Stimulated activated CD4-positive, alpha-beta T cell treated with anti-CD3 and anti-CD28 coated beads, Interleukin-12 subunit alpha, Interleukin-12 subunit beta, amount 100 ng/mL, for 4 hours (primary cell): ENCODE results near the gene FUOM.

Experiments used
- DNase-seq: peaks from one replicate; pipeline ENCODE4 v3.0.0-alpha.2; 2020

FUOM gene

DNA sequence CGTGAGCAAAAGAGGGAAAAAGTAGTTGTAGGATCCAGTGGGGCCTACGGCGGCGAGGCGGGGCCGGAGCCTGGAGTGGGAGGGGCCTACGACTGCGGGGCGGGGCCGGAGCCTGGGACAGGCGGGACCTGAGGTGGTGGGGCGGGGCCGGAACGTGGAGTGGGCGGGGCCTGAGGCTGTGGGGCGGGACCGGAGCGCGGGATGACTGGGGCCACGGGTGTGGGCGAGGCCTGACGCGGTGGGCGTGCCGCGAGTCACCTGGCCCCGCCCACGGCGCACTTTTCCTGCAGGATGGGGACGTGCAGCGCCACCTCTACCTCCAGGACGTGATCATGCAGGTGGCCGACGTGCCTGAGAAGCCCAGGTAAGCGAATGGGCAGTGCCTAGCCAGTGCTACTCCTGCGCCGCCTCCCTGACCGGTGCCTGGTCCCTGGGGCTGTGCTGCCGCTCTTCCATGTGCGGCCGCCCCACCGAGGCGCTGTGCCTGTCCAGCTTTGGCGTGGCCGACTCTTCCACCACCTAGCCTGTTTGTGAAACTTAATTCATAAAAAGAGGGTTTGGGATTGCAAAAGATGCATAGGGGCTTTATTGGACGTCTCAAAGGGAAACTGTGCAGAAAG, 48.6 kb downstream of the FUOM start:
- DNase-seq = peak; percentile 94

DNA sequence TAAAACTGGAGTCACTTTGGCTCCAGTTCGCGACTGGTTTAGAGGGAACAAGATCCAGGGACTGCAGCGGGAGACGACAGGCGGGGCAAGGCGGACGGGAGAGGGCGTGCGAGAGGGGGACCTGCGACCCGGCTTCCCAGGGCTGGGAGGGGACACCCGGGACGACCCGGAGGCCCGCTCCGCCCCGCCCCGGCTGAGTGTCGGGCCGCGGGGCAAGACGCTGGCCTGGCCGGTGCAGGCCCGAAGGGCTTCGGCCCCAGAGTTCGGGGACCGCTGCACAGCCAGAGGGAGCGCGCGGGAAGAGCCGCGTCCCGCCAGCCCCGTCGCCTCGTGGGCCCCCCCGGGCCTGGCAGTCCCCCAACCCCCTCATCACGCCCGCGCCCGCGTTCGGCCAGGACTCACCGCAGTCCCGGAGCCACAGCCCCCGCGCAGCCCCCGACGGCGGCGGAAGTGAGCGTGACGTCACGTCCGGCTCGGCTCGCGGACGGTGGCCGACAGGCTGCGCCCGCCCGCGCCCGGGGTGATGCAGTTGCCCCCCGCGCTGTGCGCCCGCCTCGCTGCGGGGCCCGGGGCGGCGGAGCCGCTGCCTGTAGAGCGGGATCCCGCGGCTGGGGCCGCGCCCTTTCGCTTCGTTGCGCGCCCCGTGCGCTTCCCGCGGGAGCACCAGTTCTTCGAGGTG, 49.3 kb downstream of the FUOM start, which contains the start of the genes TUBGCP2 and ZNF511:
Gene TUBGCP2 (minus strand): TSS at position 452 of the 679 bp plus-strand sequence. CDS start 5,931 bp downstream, outside the sequence.
Gene ZNF511 (plus strand): TSS at position 494 of the 679 bp plus-strand sequence. CDS start 30 bp downstream, at position 524.
- peak; percentile 90 for DNase-seq

DNA sequence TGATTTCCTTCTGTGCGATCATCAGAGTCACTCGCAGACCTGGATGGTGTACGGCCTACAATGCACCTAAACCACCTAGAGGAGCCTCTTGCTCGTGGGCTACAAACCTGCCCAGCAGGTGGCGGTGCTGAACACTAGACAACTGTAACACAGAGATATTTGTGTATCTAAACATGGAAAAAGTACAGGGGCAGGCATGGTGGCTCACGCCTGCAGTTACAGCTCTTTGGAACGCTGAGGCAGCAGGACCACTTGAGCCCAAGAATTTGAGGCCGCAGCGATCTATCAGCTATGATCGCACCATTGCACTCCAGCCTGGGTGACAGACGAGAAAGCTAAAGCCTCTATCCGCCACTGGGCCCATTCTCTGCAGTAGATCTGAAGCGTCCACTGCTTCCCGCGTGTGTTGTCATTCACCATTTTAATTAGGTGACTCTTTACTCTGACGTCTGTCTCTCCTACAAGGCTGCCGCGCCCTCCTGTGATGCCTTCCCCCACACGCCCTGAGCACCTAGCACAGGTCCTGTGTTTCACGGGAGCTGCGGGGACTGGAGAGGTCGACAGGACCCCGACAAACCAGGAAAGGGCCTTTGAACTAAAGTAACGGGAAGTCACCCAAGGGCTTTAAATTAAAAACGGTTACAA, 49.9 kb downstream of the FUOM start:
- DNase-seq = peak; percentile 82

DNA sequence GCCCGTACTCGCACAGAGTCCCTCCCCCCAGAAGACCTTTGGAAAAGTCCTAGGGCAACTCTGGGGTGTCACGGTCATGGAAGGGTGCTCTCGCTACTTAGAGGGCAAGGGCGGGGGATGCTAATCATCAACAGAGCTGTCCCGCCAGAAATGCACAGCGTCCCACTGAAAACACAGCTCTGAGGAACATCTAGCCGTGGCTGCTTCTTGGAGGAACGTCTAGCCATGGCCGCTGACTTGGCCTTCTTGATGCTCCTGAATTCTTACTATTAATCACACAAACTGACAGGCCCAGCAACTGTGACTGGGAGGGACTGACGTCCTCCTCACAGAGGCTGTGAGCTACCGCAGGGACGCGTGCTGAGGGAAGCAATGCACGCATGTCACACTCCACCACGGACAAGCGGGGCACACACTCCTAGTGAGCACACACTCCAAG, 50.9 kb downstream of the FUOM start:
- no peak for DNase-seq

DNA sequence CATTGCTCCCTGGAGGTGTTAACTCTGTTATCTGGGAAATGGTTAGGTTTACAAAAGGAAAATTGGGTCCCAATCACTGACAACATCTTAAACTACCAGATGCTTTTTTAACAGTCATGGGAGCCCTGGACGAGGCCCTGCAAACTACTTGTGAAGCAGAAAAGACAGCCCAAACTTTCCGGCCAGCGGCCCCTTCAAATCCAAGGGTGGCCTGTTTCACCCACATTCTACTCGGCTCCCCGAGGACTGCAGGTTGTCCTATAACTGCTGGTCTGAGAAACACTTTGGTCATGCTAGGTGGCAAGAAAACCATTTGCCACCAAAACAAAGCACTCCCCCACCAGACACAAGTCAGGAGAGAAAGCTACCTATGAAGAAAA, 51.7 kb downstream of the FUOM start:
- no peak for DNase-seq
